Measurements from ENCODE around the gene LINS1.

LINS1 gene

DNA sequence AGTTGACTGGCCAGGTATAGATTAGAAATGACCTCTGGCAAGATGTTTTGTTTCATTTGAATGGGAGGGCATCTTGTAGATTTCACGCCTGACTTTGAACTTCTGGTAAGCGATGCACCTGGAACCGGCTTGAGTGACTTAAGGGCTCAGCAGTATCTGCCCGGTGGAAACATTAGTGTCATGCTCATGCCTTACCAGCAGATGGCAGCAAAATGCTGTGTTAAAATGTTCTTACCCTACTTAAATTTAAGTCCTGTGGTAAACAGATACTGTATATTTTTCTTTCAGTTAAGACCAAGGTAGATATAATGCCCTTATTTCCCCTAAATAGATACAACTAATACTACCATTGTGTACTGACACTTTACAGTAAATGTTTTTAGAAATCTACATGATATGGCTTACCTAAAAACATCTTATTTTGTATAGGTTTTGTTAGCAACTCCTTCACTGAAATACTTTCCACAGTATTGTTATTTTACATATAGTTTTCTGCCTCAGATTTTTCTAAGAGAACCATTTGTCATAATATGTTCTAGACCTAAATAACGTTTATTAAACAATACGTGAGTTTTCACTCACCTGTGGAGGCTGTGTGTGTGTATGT lies 25.9 kb upstream of the LINS1 start:
- TF ChIP-seq GATA2 (IDR thresholded peaks at IDR 0.05; ENCODE audit: low read depth, low read length), result no peak
- TF ChIP-seq GATA3 (IDR thresholded peaks at IDR 0.05; ENCODE audit: low read depth, low read length), result no peak

- no peak for TF ChIP-seq GATA3 (IDR thresholded peaks at IDR 0.05; ENCODE audit: low read depth, low read length)
- TF ChIP-seq GATA2 (IDR thresholded peaks at IDR 0.05; ENCODE audit: low read depth, low read length), result no peak
Observed at GRCh38 chr15:100623301-100623700, 21.3 kb upstream of the LINS1 start.

DNA sequence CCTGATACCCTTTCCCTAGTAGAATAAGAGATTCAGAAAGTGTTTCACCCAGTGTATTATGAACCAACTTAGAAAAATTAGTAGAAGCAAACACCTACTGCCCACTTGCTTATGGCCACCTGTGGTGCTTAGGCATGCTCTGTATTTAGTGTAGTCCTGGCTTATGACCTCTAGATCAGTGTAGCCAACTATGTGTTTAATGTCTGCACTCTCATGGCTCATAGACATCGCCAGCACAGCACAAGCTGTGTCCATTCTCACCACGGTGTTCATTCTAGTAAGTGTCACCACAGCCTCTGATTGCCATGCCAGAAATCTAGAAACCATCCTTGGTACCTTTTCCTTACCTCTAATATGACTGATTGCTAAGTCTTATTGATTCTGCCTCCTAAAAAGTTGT lies 14.7 kb upstream of the LINS1 start:
- TF ChIP-seq GATA3 (IDR thresholded peaks at IDR 0.05; ENCODE audit: low read depth, low read length) (no peak), GATA2 (IDR thresholded peaks at IDR 0.05; ENCODE audit: low read depth, low read length) (no peak)

- no peak for TF ChIP-seq GATA2 (IDR thresholded peaks at IDR 0.05; ENCODE audit: low read depth, low read length)
- no peak for TF ChIP-seq GATA3 (IDR thresholded peaks at IDR 0.05; ENCODE audit: low read depth, low read length)
Observed at GRCh38 chr15:100615801-100616200, 13.8 kb upstream of the LINS1 start.

GRCh38 chr15:100614918-100615317 lies 12.9 kb upstream of the LINS1 start:
- TF ChIP-seq GATA3 (IDR thresholded peaks at IDR 0.05; ENCODE audit: low read depth, low read length) (no peak), GATA2 (IDR thresholded peaks at IDR 0.05; ENCODE audit: low read depth, low read length) (no peak)

DNA sequence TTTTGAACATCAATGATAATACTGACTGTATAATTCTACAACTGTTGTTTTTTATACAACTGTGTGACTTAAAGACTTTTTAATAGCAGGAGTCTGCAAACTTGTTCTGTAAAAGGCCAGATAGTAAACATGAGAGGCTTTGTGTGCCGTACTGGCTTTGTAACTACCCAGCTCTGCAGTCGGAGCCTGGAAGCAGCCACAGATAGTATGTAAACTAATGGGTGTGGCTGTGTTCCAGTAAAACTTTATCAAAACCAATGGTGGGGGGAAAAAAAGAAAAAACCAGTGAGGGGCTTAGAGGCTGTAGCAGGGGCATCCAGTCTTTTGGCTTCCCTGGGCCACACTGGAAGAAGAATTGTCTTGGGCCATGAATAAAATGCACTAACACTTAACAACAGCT lies 12.4 kb upstream of the LINS1 start:
- TF ChIP-seq GATA3 (IDR thresholded peaks at IDR 0.05; ENCODE audit: low read depth, low read length) (no peak), GATA2 (IDR thresholded peaks at IDR 0.05; ENCODE audit: low read depth, low read length) (no peak)

DNA sequence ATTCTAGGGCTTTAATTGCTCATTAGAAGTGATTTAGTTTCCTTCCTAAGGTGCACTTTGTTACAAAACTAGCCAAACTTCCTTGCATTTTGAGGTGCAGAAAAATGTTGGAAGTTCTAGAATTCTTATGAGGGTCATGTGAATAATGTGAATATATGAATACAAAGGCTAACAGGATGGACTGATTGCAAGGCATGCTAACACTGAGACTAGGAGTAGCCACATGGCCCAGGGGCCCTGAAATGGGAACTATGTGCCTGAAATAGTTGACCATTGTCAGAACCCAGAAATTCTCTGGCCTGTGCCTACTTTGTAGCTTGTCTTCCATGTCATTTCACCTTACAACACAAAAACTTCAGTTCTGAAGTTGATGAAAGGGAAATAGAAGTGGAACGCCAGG lies 11.2 kb upstream of the LINS1 start:
- TF ChIP-seq GATA3 (IDR thresholded peaks at IDR 0.05; ENCODE audit: low read depth, low read length) (no peak), GATA2 (IDR thresholded peaks at IDR 0.05; ENCODE audit: low read depth, low read length) (no peak)

DNA sequence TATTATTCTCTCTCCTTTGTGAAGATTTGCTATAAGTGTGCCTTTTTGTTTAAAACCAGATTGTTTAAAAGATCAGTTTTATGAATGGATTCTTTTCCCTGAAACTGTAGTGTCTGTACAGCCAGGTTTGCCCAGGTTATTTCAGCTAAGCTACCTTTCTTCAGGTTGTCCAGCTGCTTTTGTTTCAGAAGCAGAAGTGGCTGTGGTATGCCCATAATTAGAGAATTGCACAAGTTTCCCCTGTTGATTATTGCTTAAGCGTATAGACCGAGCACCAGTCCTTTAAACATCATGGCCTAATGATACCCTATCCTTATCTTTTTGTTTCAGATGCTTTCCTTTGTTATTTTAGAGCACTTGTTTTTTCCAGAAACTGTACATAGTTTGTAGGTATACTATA lies 10.6 kb upstream of the LINS1 start:
- TF ChIP-seq GATA3 (IDR thresholded peaks at IDR 0.05; ENCODE audit: low read depth, low read length), result no peak
- no peak for TF ChIP-seq GATA2 (IDR thresholded peaks at IDR 0.05; ENCODE audit: low read depth, low read length)

GRCh38 chr15:100602823-100603393 lies 924 bp upstream of the LINS1 start:
- TF ChIP-seq GATA2 (IDR thresholded peaks at IDR 0.05; ENCODE audit: low read depth, low read length) (no peak), GATA3 (IDR thresholded peaks at IDR 0.05; ENCODE audit: low read depth, low read length) (no peak)

DNA sequence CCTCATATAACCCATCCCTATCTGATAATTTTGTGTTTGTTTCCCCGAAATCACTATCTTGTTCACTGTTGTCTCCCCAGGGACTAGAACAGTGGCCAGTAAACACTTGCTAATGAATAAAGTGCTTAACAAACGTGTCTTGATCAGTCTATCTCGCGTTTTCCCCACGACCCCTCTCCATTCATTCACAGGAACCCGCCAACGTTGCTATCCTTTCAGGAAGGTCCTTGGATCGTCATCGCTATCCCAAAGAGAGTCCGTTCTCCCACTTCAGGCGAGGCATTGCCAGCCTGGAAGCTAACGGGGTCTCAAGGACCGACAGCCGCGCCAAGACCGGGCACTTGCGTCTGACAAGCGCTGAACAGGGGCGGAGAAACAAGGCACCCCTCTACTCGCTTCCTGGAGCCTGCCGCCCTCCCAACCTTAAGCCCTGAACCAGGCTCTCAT lies 344 bp downstream of the LINS1 start:
- no peak for TF ChIP-seq GATA3 (IDR thresholded peaks at IDR 0.05; ENCODE audit: low read depth, low read length)
- no peak for TF ChIP-seq GATA2 (IDR thresholded peaks at IDR 0.05; ENCODE audit: low read depth, low read length)

- TF ChIP-seq GATA2 (IDR thresholded peaks at IDR 0.05; ENCODE audit: low read depth, low read length) (no peak), GATA3 (IDR thresholded peaks at IDR 0.05; ENCODE audit: low read depth, low read length) (no peak)
Observed at GRCh38 chr15:100601163-100601562, 821 bp downstream of the LINS1 start.

DNA sequence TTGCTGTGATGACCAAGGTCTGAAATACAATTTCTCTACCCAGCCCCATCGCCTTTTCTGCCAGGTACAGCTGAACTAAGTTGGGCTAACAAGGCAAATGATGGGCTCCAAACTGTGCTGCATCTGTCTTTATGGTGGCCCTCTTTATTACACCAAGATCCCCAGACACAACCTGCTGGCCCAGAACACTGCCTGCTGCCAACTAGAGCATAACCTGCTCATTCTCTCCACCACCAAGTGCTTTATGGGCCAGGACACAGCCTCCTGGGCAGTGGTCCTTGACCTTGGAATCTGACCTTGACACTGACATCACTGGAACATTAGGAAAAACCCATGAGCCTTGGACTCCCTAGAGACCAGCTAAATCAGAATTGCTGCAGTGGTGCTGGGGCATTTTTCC lies 3.3 kb downstream of the LINS1 start:
- TF ChIP-seq GATA2 (IDR thresholded peaks at IDR 0.05; ENCODE audit: low read depth, low read length), result no peak
- no peak for TF ChIP-seq GATA3 (IDR thresholded peaks at IDR 0.05; ENCODE audit: low read depth, low read length)

DNA sequence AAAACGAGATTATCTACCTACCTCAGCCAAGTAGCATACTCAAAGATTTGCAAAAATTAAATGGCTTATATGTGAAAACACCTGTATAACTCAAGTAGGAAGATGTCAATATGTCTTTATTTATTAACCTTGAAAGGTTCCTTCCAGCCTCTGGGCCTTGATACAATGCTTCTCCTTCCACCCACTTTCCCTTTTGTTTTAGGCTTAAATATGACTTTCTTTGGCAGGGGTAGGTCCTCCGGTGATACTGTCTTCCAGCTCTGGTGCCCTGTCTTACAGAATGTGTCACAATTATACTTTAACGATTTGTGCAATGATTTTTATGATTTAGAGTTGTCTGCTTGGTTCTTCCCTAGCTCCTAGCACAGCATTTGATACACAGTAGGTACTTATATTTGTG lies 4.1 kb downstream of the LINS1 start:
- TF ChIP-seq GATA3 (IDR thresholded peaks at IDR 0.05; ENCODE audit: low read depth, low read length), result no peak
- no peak for TF ChIP-seq GATA2 (IDR thresholded peaks at IDR 0.05; ENCODE audit: low read depth, low read length)

DNA sequence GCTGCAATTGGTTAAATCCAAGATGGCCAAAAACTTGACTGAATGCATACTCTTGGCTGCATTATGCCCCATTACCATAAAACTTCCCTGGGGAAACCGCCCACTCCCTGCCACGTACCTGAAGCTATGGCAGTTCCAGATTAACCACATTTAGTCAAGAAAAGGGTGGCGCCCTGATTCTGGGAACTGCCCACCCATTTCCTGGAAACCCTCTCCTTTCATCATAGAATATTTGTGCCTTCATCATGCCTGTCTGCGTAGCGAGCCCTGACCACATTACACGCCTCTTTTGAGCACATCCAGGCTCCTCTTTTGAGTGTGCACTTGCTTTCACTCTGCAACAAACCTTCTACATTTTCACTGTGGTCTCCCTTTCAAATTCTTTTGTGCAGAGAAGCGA lies 5.2 kb downstream of the LINS1 start:
- TF ChIP-seq GATA3 (IDR thresholded peaks at IDR 0.05; ENCODE audit: low read depth, low read length) (no peak), GATA2 (IDR thresholded peaks at IDR 0.05; ENCODE audit: low read depth, low read length) (no peak)

GRCh38 chr15:100595964-100596363 lies 6.0 kb downstream of the LINS1 start:
- no peak for TF ChIP-seq GATA2 (IDR thresholded peaks at IDR 0.05; ENCODE audit: low read depth, low read length)
- TF ChIP-seq GATA3 (IDR thresholded peaks at IDR 0.05; ENCODE audit: low read depth, low read length), result no peak

DNA sequence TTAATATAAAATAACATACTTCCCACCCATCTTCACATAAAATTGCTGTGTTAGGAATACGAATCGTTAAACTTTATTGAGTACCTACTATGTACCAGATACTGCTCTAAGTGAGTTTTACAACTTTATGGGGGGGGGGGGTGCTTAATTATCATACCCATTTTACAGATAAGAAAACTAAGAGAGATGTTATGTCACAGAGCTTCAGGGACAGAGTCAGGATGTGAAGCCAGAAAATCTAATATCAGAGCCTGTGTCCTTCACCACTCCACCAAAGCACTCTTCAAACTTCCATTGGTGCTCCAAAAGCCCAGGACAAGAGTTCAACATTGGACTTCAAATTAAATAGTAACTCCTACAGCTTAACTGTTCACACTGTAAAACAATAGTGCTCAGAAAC lies 8.6 kb downstream of the LINS1 start:
- TF ChIP-seq GATA3 (IDR thresholded peaks at IDR 0.05; ENCODE audit: low read depth, low read length) (no peak), GATA2 (IDR thresholded peaks at IDR 0.05; ENCODE audit: low read depth, low read length) (no peak)
